HAP-1 (cell line): ENCODE measurements around the gene VANGL2.

ENCODE experiments used
- DNase-seq, 2 experiments: peaks; one replicate each; pipeline ENCODE4 v3.0.0-alpha.2; 2016 to 2020; ENCODE audit warnings: low spot score in 2 of 2
- H3K27me3 ChIP-seq: fragments of 250-450 bp; sonication (Bioruptor Pico); 2 replicates; pipeline ENCODE4 v1.5.1; 2020; ENCODE audit warnings: low read depth, mild to moderate bottlenecking, moderate library complexity
- H3K36me3 ChIP-seq: fragments of 250-450 bp; sonication (Bioruptor Pico); replicated peaks from 2 replicates; pipeline ENCODE4 v1.5.1; 2020; ENCODE audit warnings: mild to moderate bottlenecking
- H3K4me1 ChIP-seq: fragments of 250-450 bp; sonication (Bioruptor Pico); 2 replicates; pipeline ENCODE4 v1.5.1; 2020; ENCODE audit warnings: mild to moderate bottlenecking
- H3K4me3 ChIP-seq: fragments of 250-450 bp; sonication (Bioruptor Pico); 2 replicates; pipeline ENCODE4 v1.5.1; 2020; ENCODE audit warnings: mild to moderate bottlenecking, moderate library complexity
- H3K9me3 ChIP-seq: fragments of 250-450 bp; sonication (Bioruptor Pico); 2 replicates; pipeline ENCODE4 v1.5.1; 2020; ENCODE audit warnings: mild to moderate bottlenecking, moderate library complexity
- in situ Hi-C: fragments of 300-500 bp; cut with MboI; formaldehyde crosslinking; loops from 3 replicates; pipeline ENCODE4 v1.14.3; 2020; ENCODE audit warnings: low sequenced_read_pairs, inconsistent platforms, mixed read lengths

VANGL2 gene

DNA sequence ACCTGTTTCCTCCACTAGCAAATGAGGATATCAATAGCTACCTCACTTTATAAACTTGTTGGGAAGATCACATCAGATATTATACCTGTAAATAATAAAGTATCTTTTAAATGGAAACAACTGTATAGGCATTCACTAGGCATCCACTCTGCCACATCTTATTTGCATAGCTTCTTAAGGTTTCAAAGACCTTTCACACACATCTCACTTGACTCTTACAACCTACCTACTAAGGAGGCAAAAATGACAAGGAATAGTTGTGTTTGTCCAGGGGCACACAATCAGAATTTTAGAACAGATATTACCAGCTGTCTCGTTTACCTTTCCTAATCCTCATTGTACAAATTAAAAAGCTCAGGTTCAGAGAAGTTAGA is 51.5 kb downstream of the VANGL2 start:
- in situ Hi-C loops: no loop called here
- H3K4me3 ChIP-seq: no peak overlapping the region
- no peaks in the 10 kb centered on the region for H3K9me3 ChIP-seq
- H3K4me1 ChIP-seq: no peaks in the 10 kb centered on the region
- H3K36me3 ChIP-seq: no peaks in the 10 kb centered on the region
- no peaks in the 10 kb centered on the region; the same call in none of the 2 replicates for H3K27me3 ChIP-seq
- no peak for DNase-seq

DNA sequence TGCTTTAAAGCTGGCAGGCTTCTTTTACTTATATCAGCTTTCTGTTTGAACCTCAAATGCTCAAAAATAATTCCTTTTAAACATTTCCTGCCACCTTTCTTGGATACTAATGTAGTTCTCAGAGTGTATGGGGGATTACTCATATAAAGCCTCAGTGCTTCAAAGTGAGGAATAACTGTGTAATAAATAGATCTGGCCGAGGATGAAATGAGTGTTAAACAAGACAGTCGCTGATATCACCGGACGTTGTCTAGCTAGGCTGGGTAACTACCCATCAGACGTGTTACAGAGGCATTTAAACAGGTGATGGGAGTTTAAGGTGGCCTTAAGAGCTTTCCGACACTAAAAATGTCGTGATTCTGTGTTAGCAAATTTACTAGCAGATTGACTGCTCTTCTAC is 53.1 kb downstream of the VANGL2 start:
- in situ Hi-C loops: no loop called here

DNA sequence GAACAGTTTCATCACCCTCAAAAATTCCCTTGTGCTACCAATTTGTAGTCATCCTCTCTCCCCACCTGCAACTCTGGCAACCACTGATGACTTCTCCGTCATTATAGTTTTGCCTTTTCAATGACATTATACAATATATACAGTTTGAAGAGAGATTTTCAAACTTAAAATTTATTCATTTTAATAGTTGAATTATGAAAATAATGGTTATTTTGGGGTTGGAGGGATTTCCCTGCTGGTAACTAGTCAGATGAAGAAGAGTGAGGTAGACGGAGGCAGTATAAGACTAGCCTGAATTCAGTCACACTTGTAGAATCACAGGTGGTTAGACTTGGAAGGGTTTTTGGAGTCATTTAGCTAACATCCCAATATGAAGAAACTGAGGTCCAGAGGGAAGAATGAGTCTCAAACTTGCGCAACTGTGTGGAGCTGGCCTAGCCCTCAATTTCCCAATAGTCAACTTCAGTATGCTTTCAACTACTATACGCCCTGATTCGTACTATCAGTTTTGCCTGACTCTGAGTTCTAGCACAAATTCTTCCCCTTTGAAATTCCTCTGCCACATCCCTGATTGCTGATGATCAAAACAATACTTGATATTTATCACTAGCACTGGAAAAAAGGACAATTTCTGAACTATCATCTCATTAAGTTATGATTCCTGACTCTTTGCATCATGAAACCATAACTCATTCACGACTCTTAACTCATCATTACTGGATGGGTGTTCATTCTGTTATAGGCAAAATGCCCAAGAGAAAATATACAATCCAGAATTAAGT is 54.2 kb downstream of the VANGL2 start:
- H3K4me3 ChIP-seq: no peak overlapping the region
- no peaks in the 10 kb centered on the region for H3K36me3 ChIP-seq
- no peaks in the 10 kb centered on the region for H3K9me3 ChIP-seq
- no peak for DNase-seq
- no peaks in the 10 kb centered on the region for H3K4me1 ChIP-seq
- in situ Hi-C loops: no loop called here
- peaks cover 3% of the 10 kb centered on the region; the same call in 1 of the 2 replicates for H3K27me3 ChIP-seq

More for the DNA sequence above, 53.1 kb downstream of the VANGL2 start:
- Histone ChIP-seq H3K27me3 (peaks cover 3% of the 10 kb centered on the region), H3K4me3 (no peak overlapping the region), H3K9me3 (no peaks in the 10 kb centered on the region), H3K4me1 (no peaks in the 10 kb centered on the region), H3K36me3 (no peaks in the 10 kb centered on the region)
- DNase-seq: no peak

DNA sequence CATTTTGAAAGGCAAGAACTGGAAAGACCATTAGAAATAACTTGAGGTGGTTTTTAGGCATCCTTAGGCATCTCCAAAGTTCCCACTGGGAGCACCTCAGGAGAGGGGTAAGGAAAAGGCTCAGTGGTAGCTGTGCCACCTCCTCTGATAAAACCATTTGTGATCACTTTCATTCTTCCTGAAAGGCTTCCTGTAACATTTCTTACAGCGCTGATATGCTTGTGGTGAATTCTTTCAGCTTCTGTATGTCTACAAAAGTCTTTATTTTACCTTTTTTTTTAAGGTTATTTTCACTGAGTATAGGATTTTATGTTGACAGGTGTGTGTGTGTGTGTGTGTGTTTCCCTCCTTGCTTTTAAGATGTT is 54.8 kb downstream of the VANGL2 start:
- Histone ChIP-seq H3K4me1 (no peaks in the 10 kb centered on the region), H3K4me3 (no peak overlapping the region), H3K36me3 (no peaks in the 10 kb centered on the region), H3K9me3 (no peaks in the 10 kb centered on the region), H3K27me3 (peaks cover 3% of the 10 kb centered on the region; the same call in 1 of the 2 replicates)
- no peak for DNase-seq
- in situ Hi-C loops: no loop called here

DNA sequence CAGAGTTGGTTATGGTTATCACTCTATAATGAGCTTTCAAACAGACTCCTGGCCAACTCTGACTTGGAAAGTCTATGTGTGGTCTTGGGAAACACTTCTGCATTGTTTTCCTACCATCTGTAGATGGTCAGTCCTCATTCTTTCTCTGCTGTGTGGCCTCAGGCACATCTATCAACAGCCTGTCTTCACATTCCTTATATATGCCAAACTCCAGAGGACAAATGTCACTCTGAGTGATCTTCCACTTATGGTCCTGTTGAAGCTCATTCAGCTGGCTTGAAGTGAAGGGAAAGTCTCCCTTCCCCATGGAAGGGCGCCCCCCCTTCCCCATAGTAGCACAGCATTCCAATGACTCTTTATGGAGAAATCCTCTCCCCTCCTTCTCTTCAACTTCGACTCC is 58.7 kb downstream of the VANGL2 start:
- no peak for DNase-seq
- Histone ChIP-seq H3K36me3 (no peaks in the 10 kb centered on the region), H3K27me3 (peaks cover 3% of the 10 kb centered on the region; the same call in 1 of the 2 replicates), H3K4me3 (no peak overlapping the region), H3K9me3 (no peaks in the 10 kb centered on the region), H3K4me1 (no peaks in the 10 kb centered on the region)
- in situ Hi-C loops: no loop called here

DNA sequence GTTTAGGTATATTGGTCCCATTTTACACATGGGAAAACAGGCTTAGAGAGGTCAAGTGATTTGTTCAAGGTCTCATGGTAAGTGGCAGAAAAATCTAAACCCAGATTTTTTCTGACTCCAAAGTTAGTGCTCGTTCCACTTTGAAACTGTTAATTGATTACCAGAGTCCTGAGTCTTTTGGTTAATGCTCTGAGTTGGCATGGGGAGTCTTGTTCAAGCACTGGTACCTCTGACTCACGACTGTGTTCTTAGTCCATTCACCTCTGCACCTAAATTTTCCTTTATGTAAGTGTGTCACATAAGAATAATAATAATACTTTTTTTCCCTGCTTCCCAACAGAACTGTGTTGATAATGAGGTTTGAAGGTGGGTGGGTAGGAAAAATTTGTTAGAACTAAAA is 59.3 kb downstream of the VANGL2 start:
- no peak for DNase-seq
- Histone ChIP-seq H3K4me1 (no peaks in the 10 kb centered on the region), H3K4me3 (no peak overlapping the region), H3K27me3 (peaks cover 3% of the 10 kb centered on the region; the same call in 1 of the 2 replicates), H3K36me3 (no peaks in the 10 kb centered on the region), H3K9me3 (no peaks in the 10 kb centered on the region)
- in situ Hi-C loops: no loop called here

DNA sequence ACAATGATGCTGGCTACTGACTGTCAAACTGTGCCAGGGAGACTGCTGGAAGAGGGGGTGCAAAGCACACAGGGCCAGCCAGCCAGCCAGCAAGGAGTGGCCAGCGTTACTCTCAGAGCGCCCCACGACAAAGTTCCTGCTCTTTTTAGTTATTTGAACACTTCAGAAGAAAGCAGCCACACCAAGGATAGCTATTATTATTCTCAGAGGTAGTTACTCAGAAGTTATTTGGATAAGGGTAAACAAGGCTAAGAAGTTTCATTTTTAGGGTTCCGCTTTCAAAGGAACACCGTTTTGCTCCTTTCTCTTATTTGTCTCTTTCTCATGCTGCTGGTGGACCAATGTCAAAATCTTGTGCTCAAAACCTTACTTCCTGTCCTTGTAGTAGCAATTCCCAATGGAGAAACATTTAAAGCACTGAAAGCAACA is 59.9 kb downstream of the VANGL2 start:
- H3K36me3 ChIP-seq: no peaks in the 10 kb centered on the region
- in situ Hi-C loops: no loop called here
- H3K27me3 ChIP-seq: peaks cover 3% of the 10 kb centered on the region; the same call in 1 of the 2 replicates
- H3K9me3 ChIP-seq: no peaks in the 10 kb centered on the region
- H3K4me3 ChIP-seq: no peak overlapping the region
- no peak for DNase-seq
- no peaks in the 10 kb centered on the region for H3K4me1 ChIP-seq

DNA sequence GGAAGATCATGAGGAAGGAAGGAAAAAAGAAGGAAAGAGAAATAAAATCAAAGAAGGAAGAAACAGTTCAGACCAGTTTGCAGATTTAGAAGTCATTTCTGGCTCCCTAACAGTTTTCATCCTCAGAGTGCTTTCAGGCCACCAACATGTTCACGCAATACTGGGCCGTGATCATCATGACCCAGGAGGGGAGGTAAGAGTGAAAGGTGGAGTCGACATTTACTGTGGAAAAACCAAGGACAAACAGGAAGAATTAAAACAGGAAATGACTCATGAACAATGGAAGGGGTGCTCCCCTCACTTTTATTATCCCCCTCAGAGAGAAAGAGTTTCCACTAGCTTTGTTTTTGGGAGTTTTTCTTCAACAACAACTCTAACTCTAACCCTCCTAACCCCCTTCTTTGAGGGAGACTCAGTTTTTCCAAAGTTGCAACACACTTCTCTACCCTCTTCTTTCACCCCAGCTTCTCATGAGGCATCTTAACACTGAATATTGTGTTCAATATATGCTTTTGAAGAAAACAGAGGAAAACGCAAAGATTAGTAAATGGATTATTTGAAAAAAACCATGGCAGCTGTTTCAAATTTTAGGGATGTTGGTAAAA is 60.4 kb downstream of the VANGL2 start:
- Histone ChIP-seq H3K27me3 (peaks cover 3% of the 10 kb centered on the region; the same call in 1 of the 2 replicates), H3K36me3 (no peaks in the 10 kb centered on the region), H3K4me1 (no peaks in the 10 kb centered on the region), H3K4me3 (no peak overlapping the region), H3K9me3 (no peaks in the 10 kb centered on the region)
- DNase-seq: no peak
- in situ Hi-C loops: no loop called here

DNA sequence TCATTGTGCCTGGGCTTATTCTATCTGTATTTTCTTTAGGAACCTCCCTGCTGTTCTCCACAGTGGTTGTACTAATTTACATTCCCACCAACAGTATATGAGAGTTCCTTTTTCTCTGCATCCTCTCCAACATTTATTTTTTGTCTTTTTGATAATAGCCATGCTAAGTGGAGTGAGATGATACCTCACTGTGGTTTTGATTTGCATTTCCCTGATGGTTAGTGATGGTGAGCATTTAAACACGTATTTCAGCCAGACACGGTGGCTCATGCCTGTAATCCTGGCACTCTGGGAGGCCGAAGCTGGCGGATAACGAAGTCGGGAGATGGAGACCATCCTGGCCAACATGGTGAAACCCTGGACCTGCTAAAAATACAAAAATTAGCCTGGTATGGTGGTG is 64.8 kb downstream of the VANGL2 start:
- Histone ChIP-seq H3K27me3 (no peaks in the 10 kb centered on the region), H3K4me1 (no peaks in the 10 kb centered on the region), H3K9me3 (no peaks in the 10 kb centered on the region), H3K4me3 (no peak overlapping the region), H3K36me3 (no peaks in the 10 kb centered on the region)
- no peak for DNase-seq
- in situ Hi-C loops: no loop called here

DNA sequence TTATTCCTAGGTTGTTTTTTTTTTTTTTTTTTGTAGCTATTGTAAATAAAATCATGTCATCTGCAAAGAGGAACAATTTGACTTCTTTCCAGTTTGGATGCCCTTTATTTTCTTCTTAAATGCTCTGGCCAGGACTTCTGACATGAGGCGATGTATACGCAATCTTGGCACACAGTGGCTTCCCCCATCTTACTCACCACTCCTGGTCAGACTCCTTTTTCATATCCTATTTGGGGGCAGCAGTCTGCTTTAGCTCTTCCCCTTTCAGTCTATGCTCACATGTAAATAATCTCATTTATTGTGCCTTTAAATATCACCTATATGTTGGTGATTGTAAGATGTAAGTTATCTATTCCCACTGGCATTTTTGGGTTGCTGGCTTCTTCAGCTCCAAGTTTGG is 66.6 kb downstream of the VANGL2 start:
- Histone ChIP-seq H3K36me3 (no peaks in the 10 kb centered on the region), H3K9me3 (no peaks in the 10 kb centered on the region), H3K4me1 (no peaks in the 10 kb centered on the region), H3K27me3 (no peaks in the 10 kb centered on the region; the same call in 1 of the 2 replicates), H3K4me3 (no peak overlapping the region)
- DNase-seq: no peak
- in situ Hi-C loops: no loop called here

DNA sequence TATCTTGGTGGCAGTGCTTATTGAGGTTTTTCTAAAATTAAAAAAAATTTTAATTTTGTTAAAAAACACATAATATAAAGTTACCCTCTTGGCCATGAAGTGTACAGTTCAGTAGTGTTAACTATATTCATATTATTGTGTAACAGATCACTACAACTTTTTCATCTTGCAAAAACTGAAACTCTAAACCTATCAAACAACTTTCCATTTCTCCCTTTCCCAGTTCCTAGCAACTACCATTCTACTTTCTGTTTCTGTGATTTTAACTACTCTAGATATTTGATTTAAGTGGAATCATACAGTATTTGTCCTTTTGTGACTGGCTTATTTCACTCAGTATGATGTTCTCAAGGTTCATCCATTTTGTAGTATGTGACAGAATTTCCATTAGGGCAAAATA is 67.2 kb downstream of the VANGL2 start:
- H3K36me3 ChIP-seq: no peaks in the 10 kb centered on the region
- H3K9me3 ChIP-seq: no peaks in the 10 kb centered on the region
- no peak for DNase-seq
- no peaks in the 10 kb centered on the region; the same call in 1 of the 2 replicates for H3K27me3 ChIP-seq
- no peaks in the 10 kb centered on the region for H3K4me1 ChIP-seq
- H3K4me3 ChIP-seq: no peak overlapping the region
- in situ Hi-C loops: no loop called here

DNA sequence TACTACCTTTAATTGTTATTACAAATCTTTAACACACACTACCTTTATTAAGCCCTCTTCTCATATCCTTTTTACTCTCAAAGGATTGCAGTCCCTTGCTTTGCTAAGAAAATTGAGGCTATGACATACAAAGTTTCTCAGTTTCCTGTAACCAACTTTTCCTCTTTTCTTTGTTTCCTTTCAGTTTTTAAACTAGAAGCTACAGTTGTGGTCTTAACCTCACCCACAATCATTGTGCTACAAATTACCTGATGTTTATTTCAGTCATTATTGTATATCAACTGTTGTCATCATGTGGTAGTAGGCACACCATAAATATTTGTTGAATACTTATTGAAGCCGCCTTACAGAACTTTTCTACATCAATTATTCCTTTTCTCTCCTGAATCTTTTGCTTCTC is 70.9 kb downstream of the VANGL2 start:
- H3K36me3 ChIP-seq: no peaks in the 10 kb centered on the region
- peaks cover 4% of the 10 kb centered on the region; the same call in 1 of the 2 replicates for H3K27me3 ChIP-seq
- in situ Hi-C loops: no loop called here
- no peak for DNase-seq
- H3K4me3 ChIP-seq: no peak overlapping the region
- H3K9me3 ChIP-seq: no peaks in the 10 kb centered on the region
- H3K4me1 ChIP-seq: no peaks in the 10 kb centered on the region

DNA sequence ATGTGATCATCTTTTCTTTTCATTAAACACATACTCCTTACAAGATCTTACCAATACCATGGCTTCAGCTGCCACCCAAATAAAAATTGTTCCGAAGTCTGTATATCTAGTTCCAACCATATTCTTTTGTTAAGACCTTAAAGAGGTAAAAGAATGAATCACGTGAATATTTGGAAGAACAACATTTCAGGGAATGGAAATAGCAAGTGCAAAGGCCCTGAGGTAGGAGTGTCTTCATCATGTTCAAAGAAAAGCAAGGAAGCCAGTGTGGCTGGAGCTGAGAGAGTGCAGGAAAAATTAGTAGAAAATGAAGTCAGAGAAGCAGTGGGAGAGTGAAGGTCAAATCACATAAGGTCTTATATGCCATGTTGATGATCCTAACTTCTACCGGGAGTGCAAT is 71.7 kb downstream of the VANGL2 start:
- H3K9me3 ChIP-seq: no peaks in the 10 kb centered on the region
- peaks cover 4% of the 10 kb centered on the region; the same call in 1 of the 2 replicates for H3K27me3 ChIP-seq
- no peaks in the 10 kb centered on the region for H3K4me1 ChIP-seq

DNA sequence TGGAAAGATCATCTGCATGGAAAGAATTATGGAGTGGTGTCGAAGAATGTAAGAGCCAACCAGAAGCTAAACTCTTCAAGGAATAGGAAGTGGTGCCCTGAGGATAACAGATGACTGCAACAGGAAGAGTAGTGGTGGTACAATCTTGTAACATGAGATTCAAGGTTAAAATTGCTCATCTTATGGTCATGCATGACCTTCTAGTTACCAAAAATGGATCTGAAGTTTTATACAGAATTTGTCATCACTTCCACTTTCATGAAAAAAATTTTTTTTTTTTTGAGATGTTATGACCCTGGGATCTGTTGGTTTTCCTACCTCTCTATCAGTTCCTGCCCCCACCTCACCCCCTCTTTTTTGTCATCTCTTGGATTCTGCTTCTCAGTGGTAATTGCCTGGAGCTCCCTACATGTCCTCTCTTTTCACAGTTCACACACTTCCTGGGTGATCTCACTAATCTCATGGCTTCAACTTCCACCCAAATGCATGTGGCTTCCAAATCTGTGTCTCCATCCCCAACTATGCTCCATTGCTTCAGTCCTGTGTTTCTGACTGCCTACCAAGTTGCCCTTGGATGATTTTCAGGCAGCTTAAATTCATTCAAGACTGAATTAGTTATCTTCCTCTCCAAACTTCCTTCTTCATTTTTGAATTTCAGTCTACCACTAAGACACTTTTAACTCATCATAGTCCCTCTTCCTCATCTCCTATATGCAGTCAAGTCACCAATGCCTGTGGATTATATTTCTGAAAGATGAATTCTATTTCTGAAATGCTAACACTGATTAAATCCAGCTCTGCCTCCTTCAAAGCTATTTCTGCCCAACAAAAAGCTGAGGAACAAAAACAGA is 74.3 kb downstream of the VANGL2 start:
- Histone ChIP-seq H3K4me3 (no peak overlapping the region), H3K4me1 (no peaks in the 10 kb centered on the region), H3K36me3 (no peaks in the 10 kb centered on the region), H3K9me3 (no peaks in the 10 kb centered on the region), H3K27me3 (peaks cover 4% of the 10 kb centered on the region; the same call in 1 of the 2 replicates)
- in situ Hi-C loops: no loop called here
- no peak for DNase-seq

More for the DNA sequence above, 71.7 kb downstream of the VANGL2 start:
- no peak for DNase-seq
- in situ Hi-C loops: no loop called here
- Histone ChIP-seq H3K36me3 (no peaks in the 10 kb centered on the region), H3K4me3 (no peak overlapping the region)
